Measurements from ENCODE around the gene ALX3. TPM values are rescaled to one million over a fixed set of nuclear protein-coding genes. Genes with fewer than 3 reads are reported as not detected.

The ALX3 gene
- polyA plus RNA-seq, 3 donors: not detected

- Mint-ChIP-seq H3K27ac (no peak overlapping the region), H3K4me1 (peaks cover 25% of the 10 kb centered on the region), H3K4me3 (peak overlapping the region in 1 of 2 donors; percentile 52), H3K36me3 (peaks cover 4 to 14% of the 10 kb centered on the region in 2 donors), H3K9me3 (peaks cover 0 to 16% (median 3%) of the 10 kb centered on the region in 7 donors), H3K27me3 (ENCODE audit: low read depth in 3 of 3) (peaks cover 47 to 61% (median 59%) of the 10 kb centered on the region in 3 donors)
- no peaks in the 10 kb centered on the region for H4K20me1 ChIP-seq (ENCODE audit: insufficient read depth, low read length)
- H3K79me2 ChIP-seq (ENCODE audit: insufficient read depth, low read length): no peaks in the 10 kb centered on the region
- no peak overlapping the region for H2AFZ ChIP-seq (ENCODE audit: insufficient read depth, low read depth, low read length, poor library complexity, severe bottlenecking)
- H3K4me3 ChIP-seq (replicated peaks in 1 of 3; ENCODE audit: low read depth in 2 of 3, low read length in 3 of 3): no peak overlapping the region
- H3K9ac ChIP-seq (ENCODE audit: insufficient read depth, low read length, poor library complexity, severe bottlenecking): no peak overlapping the region
- no peak overlapping the region for H3K27ac ChIP-seq (ENCODE audit: low read depth in 1 of 2, low read length in 2 of 2)
- WGBS (ENCODE audit: insufficient coverage): no CpG with 5 or more reads among the region's 4 CpGs
- no peak overlapping the region for H3K4me2 ChIP-seq (replicated peaks; ENCODE audit: extremely low read depth, low read length, poor library complexity, severe bottlenecking)
- no peak for TF ChIP-seq CTCF (IDR thresholded peaks at IDR 0.05)
- no peaks in the 10 kb centered on the region for H3K36me3 ChIP-seq (replicated peaks in 1 of 2; ENCODE audit: control insufficient read depth in 1 of 2, insufficient read depth in 2 of 2, low read length in 2 of 2)
- intact Hi-C loops (cut with micrococcal nuclease): no loop called here
- H3K27me3 ChIP-seq (ENCODE audit: control insufficient read depth in 2 of 2, insufficient read depth in 2 of 2, low read length in 2 of 2): peaks cover 36 to 57% of the 10 kb centered on the region in 2 donors
- DNase-seq: no peak
- H3K4me1 ChIP-seq (ENCODE audit: control insufficient read depth in 1 of 2, insufficient read depth in 2 of 2, low read length in 2 of 2): peaks cover 15 to 24% of the 10 kb centered on the region in 2 donors
- peaks cover 0 to 6% of the 10 kb centered on the region in 2 donors for H3K9me3 ChIP-seq (replicated peaks in 1 of 2; ENCODE audit: control insufficient read depth in 1 of 2, insufficient read depth in 1 of 2, low read length in 2 of 2)
Observed at GRCh38 chr1:110086961-110087360, 16.5 kb upstream of the ALX3 start.

GRCh38 chr1:110085671-110086070 lies 15.2 kb upstream of the ALX3 start:
- DNase-seq: no peak
- Mint-ChIP-seq H3K9me3 (peaks cover 0 to 16% (median 3%) of the 10 kb centered on the region in 7 donors), H3K4me3 (peak overlapping the region; percentile 89 to 98), H3K27ac (peak overlapping the region in 1 of 7 donors; percentile 25), H3K4me1 (peaks cover 25% of the 10 kb centered on the region), H3K27me3 (ENCODE audit: low read depth in 3 of 3) (peaks cover 52 to 66% (median 57%) of the 10 kb centered on the region in 3 donors), H3K36me3 (peaks cover 4 to 14% of the 10 kb centered on the region in 2 donors)
- intact Hi-C loops (cut with micrococcal nuclease): no loop called here
- no peak for TF ChIP-seq CTCF (IDR thresholded peaks at IDR 0.05)
- no peaks in the 10 kb centered on the region for H4K20me1 ChIP-seq (ENCODE audit: insufficient read depth, low read length)
- H2AFZ ChIP-seq (ENCODE audit: insufficient read depth, low read depth, low read length, poor library complexity, severe bottlenecking): no peak overlapping the region
- WGBS (ENCODE audit: insufficient coverage): 93% methylated on average over 5 of the region's 5 CpGs
- no peak overlapping the region for H3K4me2 ChIP-seq (replicated peaks; ENCODE audit: extremely low read depth, low read length, poor library complexity, severe bottlenecking)
- H3K4me3 ChIP-seq (replicated peaks in 1 of 3; ENCODE audit: low read depth in 2 of 3, low read length in 3 of 3): no peak overlapping the region
- H3K4me1 ChIP-seq (ENCODE audit: control insufficient read depth in 1 of 2, insufficient read depth in 2 of 2, low read length in 2 of 2): peaks cover 15 to 24% of the 10 kb centered on the region in 2 donors
- H3K79me2 ChIP-seq (ENCODE audit: insufficient read depth, low read length): no peaks in the 10 kb centered on the region
- peaks cover 0 to 6% of the 10 kb centered on the region in 2 donors for H3K9me3 ChIP-seq (replicated peaks in 1 of 2; ENCODE audit: control insufficient read depth in 1 of 2, insufficient read depth in 1 of 2, low read length in 2 of 2)
- H3K27ac ChIP-seq (ENCODE audit: low read depth in 1 of 2, low read length in 2 of 2): no peak overlapping the region
- no peak overlapping the region for H3K9ac ChIP-seq (ENCODE audit: insufficient read depth, low read length, poor library complexity, severe bottlenecking)
- no peaks in the 10 kb centered on the region for H3K36me3 ChIP-seq (replicated peaks in 1 of 2; ENCODE audit: control insufficient read depth in 1 of 2, insufficient read depth in 2 of 2, low read length in 2 of 2)
- peaks cover 36 to 58% of the 10 kb centered on the region in 2 donors for H3K27me3 ChIP-seq (ENCODE audit: control insufficient read depth in 2 of 2, insufficient read depth in 2 of 2, low read length in 2 of 2)
